ENCODE measurements around the gene MYO1F. TPM values are rescaled to one million over a fixed set of nuclear protein-coding genes. Genes with fewer than 3 reads are reported as not detected.

The MYO1F gene
- total RNA-seq, 1 donor from 2014 or later, result 436 TPM

- intact Hi-C loops (cut with micrococcal nuclease), result no loop called here
Observed at GRCh38 chr19:8601796-8602195, 24.6 kb upstream of the MYO1F start.

- intact Hi-C loops (cut with micrococcal nuclease), result no loop called here
Observed at GRCh38 chr19:8600816-8601215, 23.6 kb upstream of the MYO1F start.

GRCh38 chr19:8600064-8600463 lies 22.8 kb upstream of the MYO1F start:
- intact Hi-C loops (cut with micrococcal nuclease), result no loop called here

- intact Hi-C loops (cut with micrococcal nuclease), result no loop called here
Observed at GRCh38 chr19:8596168-8596567, 18.9 kb upstream of the MYO1F start.

- intact Hi-C loops (cut with micrococcal nuclease), result no loop called here
Observed at GRCh38 chr19:8595651-8596050, 18.4 kb upstream of the MYO1F start.

GRCh38 chr19:8593931-8594330 lies 16.7 kb upstream of the MYO1F start:
- intact Hi-C loops (cut with micrococcal nuclease), result loop anchor here (2.0 kb wide), 1 partner anchor 239 kb away; the partner anchor contains the start of genes MBD3L1 and ZNF558

- intact Hi-C loops (cut with micrococcal nuclease), result loop anchor here (1.0 to 2.0 kb wide), 4 partner anchors 23 to 240 kb away; partner anchors contain the start of genes MARCHF2, MBD3L1, RAB11B and ZNF558
Observed at GRCh38 chr19:8592231-8593009, 15.2 kb upstream of the MYO1F start.

- intact Hi-C loops (cut with micrococcal nuclease), result no loop called here
Observed at GRCh38 chr19:8589177-8589714, 12.0 kb upstream of the MYO1F start.

GRCh38 chr19:8585894-8586750 lies 8.9 kb upstream of the MYO1F start:
- intact Hi-C loops (cut with micrococcal nuclease), result loop anchor here (1.0 kb wide), 1 partner anchor 232 kb away; no protein-coding TSS in a partner anchor

GRCh38 chr19:8584965-8585893 lies 8.0 kb upstream of the MYO1F start:
- intact Hi-C loops (cut with micrococcal nuclease), result no loop called here

GRCh38 chr19:8580710-8581281 lies 3.6 kb upstream of the MYO1F start:
- intact Hi-C loops (cut with micrococcal nuclease), result loop anchor here (1.0 to 2.0 kb wide), 3 partner anchors 62 to 500 kb away; no protein-coding TSS in a partner anchor

GRCh38 chr19:8578642-8579265 lies 1.5 kb upstream of the MYO1F start:
- intact Hi-C loops (cut with micrococcal nuclease), result loop anchor here (1.0 to 10.0 kb wide), 4 partner anchors 9 to 574 kb away; partner anchors contain the start of genes ELAVL1 and MARCHF2

- intact Hi-C loops (cut with micrococcal nuclease), result loop anchor here (1.0 to 10.0 kb wide), 5 partner anchors 8 to 573 kb away; partner anchors contain the start of genes ELAVL1 and MARCHF2
Observed at GRCh38 chr19:8577741-8578140, 499 bp upstream of the MYO1F start.

GRCh38 chr19:8576273-8576993 lies 809 bp downstream of the MYO1F start:
- intact Hi-C loops (cut with micrococcal nuclease), result loop anchor here (2.0 to 10.0 kb wide), 2 partner anchors 64 to 572 kb away; partner anchors contain the start of gene ELAVL1

GRCh38 chr19:8575467-8575997 lies 1.7 kb downstream of the MYO1F start:
- intact Hi-C loops (cut with micrococcal nuclease), result loop anchor here (10.0 kb wide), 1 partner anchor 571 kb away; the partner anchor contains the start of gene ELAVL1

- intact Hi-C loops (cut with micrococcal nuclease), result loop anchor here (10.0 kb wide), 1 partner anchor 570 kb away; the partner anchor contains the start of gene ELAVL1
Observed at GRCh38 chr19:8574619-8574922, 2.7 kb downstream of the MYO1F start.

GRCh38 chr19:8573316-8573715 lies 3.9 kb downstream of the MYO1F start:
- intact Hi-C loops (cut with micrococcal nuclease), result loop anchor here (10.0 kb wide), 1 partner anchor 569 kb away; the partner anchor contains the start of gene ELAVL1

GRCh38 chr19:8571006-8571411 lies 6.2 kb downstream of the MYO1F start:
- intact Hi-C loops (cut with micrococcal nuclease), result loop anchor here (10.0 kb wide), 1 partner anchor 566 kb away; the partner anchor contains the start of gene ELAVL1
